ENCODE results near the gene TIMM17B. TPM values are rescaled to one million over a fixed set of nuclear protein-coding genes. Genes with fewer than 3 reads are reported as not detected.

The TIMM17B gene
- total and polyA plus RNA-seq, 8 donors = 29.5 to 41.0 (median 34.7) TPM

- Histone ChIP-seq H3K4me1 (peaks cover 0 to 4% of the 10 kb centered on the region in 2 donors), H3K27me3 (no peaks in the 10 kb centered on the region), H3K4me3 (no peak overlapping the region), H3K9me3 (no peaks in the 10 kb centered on the region), H3K27ac (no peak overlapping the region), H3K36me3 (peaks cover 0 to 45% of the 10 kb centered on the region in 2 donors)
- no peak for ATAC-seq
- intact Hi-C loops (cut with DNase I) = no loop called here
- no peak for TF ChIP-seq CTCF (IDR thresholded peaks at IDR 0.05)
- DNase-seq = no peak
These were observed 11.0 kb upstream of the TIMM17B start for GRCh38 chrX:48908600-48908999.

DNA sequence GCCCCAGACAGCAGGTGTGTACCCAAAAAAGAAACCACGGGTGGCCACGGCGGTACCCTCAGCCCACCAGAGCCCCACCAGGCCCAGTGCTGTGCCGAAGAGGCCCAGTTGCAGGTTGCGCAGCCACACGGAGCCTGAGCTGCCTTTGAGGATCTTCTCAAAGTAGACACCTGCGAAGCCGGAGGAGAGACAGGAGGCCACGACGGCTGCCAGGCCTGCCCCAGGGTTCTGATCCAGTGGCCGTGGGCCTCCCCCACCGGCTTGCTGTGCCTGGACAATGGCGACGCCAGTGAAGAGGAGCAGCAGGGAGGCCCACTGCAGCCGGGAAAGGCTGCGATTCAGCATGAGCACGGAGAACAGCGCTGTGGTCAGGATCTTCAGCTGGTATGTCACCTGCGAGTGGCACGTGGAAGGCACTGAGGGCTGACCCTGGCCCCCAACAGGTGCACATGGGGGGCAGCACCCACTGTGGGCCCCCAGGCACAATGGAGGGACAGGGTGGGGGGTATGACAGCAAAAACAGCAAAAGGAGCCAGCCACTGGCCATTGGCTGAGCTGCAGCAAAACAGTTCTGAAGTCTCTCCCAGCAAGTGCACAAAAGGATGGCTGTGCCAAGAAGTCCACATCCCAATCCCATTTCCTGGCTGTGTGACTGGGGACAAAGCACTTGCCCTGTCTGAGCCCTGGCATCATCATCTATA, 7.7 kb upstream of the TIMM17B start:
- no peak for TF ChIP-seq CTCF (IDR thresholded peaks at IDR 0.05)
- Histone ChIP-seq H3K36me3 (peaks cover 0 to 73% of the 10 kb centered on the region in 2 donors), H3K9me3 (no peaks in the 10 kb centered on the region), H3K4me3 (no peak overlapping the region), H3K4me1 (no peaks in the 10 kb centered on the region), H3K27me3 (no peaks in the 10 kb centered on the region), H3K27ac (no peak overlapping the region)
- ATAC-seq (no peak), DNase-seq (no peak)
- intact Hi-C loops (cut with DNase I) = no loop called here

DNA sequence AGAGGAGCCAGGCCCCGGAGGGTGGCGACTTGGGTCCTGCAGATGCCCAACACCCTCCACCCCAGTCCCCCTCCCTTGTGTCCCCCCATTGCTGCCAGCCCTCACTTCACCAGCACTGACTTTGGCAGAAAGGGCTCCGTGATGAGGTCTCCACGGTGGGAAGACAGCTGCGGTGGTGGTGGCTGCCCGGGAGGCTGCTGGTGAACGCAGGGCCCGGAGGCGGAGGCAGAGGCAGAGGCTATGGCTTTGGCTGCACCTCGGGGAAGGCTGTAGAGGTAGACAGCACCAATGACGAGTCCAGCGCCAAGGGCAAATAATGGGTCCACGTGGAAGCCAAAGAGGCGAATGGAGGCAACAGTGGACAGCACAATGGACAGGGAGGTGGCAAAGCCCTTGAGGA, 7.1 kb upstream of the TIMM17B start:
- Histone ChIP-seq H3K27me3 (no peaks in the 10 kb centered on the region), H3K4me1 (no peaks in the 10 kb centered on the region), H3K9me3 (no peaks in the 10 kb centered on the region), H3K36me3 (peaks cover 0 to 72% of the 10 kb centered on the region in 2 donors), H3K4me3 (no peak overlapping the region), H3K27ac (no peak overlapping the region)
- no peak for TF ChIP-seq CTCF (IDR thresholded peaks at IDR 0.05)
- DNase-seq = no peak
- no peak for ATAC-seq
- intact Hi-C loops (cut with DNase I) = no loop called here

GRCh38 chrX:48904180-48904579, 6.6 kb upstream of the TIMM17B start:
- no peaks in the 10 kb centered on the region for H3K27me3 ChIP-seq
- peaks cover 0 to 67% of the 10 kb centered on the region in 2 donors for H3K36me3 ChIP-seq
- H3K4me3 ChIP-seq = no peak overlapping the region
- no peaks in the 10 kb centered on the region for H3K9me3 ChIP-seq
- intact Hi-C loops (cut with DNase I) = no loop called here
- H3K4me1 ChIP-seq = peaks cover 0 to 3% of the 10 kb centered on the region in 2 donors
- no peak overlapping the region for H3K27ac ChIP-seq
- DNase-seq = no peak
- no peak for TF ChIP-seq CTCF (IDR thresholded peaks at IDR 0.05)
- no peak for ATAC-seq

GRCh38 chrX:48903290-48903689, 5.7 kb upstream of the TIMM17B start:
- H3K4me3 ChIP-seq = no peak overlapping the region
- peaks cover 0 to 64% of the 10 kb centered on the region in 2 donors for H3K36me3 ChIP-seq
- DNase-seq (no peak), ATAC-seq (no peak)
- H3K27me3 ChIP-seq = no peaks in the 10 kb centered on the region
- intact Hi-C loops (cut with DNase I) = no loop called here
- no peaks in the 10 kb centered on the region for H3K9me3 ChIP-seq
- peaks cover 0 to 11% of the 10 kb centered on the region in 2 donors for H3K4me1 ChIP-seq
- no peak for TF ChIP-seq CTCF (IDR thresholded peaks at IDR 0.05)
- H3K27ac ChIP-seq = no peak overlapping the region

All from left lung (tissue), 10 donors.